ENCODE measurements around the gene M1AP. TPM values are rescaled to one million over a fixed set of nuclear protein-coding genes. Genes with fewer than 3 reads are reported as not detected.

M1AP gene
- total RNA-seq, 1 experiment from 2014 or later, result 7.6 TPM

DNA sequence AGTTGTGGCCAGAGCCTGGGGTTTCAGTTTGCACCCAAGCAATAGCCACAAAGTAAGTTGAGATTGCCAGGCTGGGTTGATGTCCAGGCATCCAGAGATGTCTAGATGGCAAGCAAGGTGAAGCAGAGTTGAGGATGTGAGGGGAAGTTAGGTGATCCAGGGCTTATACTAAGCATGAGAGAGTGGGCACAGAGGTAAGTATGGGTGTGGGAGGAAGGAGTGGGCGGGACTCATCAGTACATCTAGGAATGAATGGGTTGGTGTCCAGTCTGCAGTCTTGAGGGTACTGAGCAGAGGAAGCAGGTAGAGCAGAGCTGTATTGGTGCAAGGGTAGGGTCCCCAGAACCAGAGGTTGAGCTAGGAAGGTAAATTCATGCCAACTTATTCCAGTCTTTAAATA lies 7.4 kb upstream of the M1AP start:
- Histone ChIP-seq H3K56ac (ENCODE audit: insufficient read length, low read depth, low read length) (no peak overlapping the region), H3K79me2 (ENCODE audit: insufficient read depth, low read length) (no peaks in the 10 kb centered on the region), H2BK120ac (ENCODE audit: low read depth, low read length, poor library complexity, severe bottlenecking) (no peak overlapping the region), H2AFZ (ENCODE audit: low read length) (no peak overlapping the region), H3K23ac (ENCODE audit: insufficient read length, low read depth, low read length) (no peak overlapping the region), H3K9me3 (ENCODE audit: control insufficient read depth, low read depth, low read length) (no peaks in the 10 kb centered on the region), H3T11ph (ENCODE audit: low read length) (no peak overlapping the region), H3K23me2 (ENCODE audit: insufficient read length, low read depth, low read length, poor library complexity, severe bottlenecking) (peaks cover 11% of the 10 kb centered on the region), H2BK12ac (ENCODE audit: insufficient read length, low read depth, low read length) (no peak overlapping the region), H3K4me2 (ENCODE audit: insufficient read depth, insufficient read length, low read length) (no peak overlapping the region), H4K20me1 (ENCODE audit: control insufficient read depth, insufficient read depth, insufficient read length) (no peaks in the 10 kb centered on the region), H4K5ac (ENCODE audit: insufficient read length, low read depth, low read length) (no peak overlapping the region), H2BK20ac (ENCODE audit: low read depth, low read length, poor library complexity, severe bottlenecking) (no peak overlapping the region), H3K14ac (ENCODE audit: insufficient read depth, low read length) (no peak overlapping the region), H3K9ac (ENCODE audit: extremely low read depth, insufficient read length, low read length) (no peak overlapping the region), H3K18ac (ENCODE audit: insufficient read length, low read depth, low read length) (no peak overlapping the region), H3K4me1 (ENCODE audit: insufficient read depth, low read length) (no peaks in the 10 kb centered on the region; the same call in 1 of the 2 replicates), H2BK5ac (ENCODE audit: insufficient read length, low read length) (no peak overlapping the region), H3K4ac (ENCODE audit: low read depth, low read length) (no peak overlapping the region), H2BK15ac (ENCODE audit: low read depth, low read length) (no peak overlapping the region), H3K79me1 (ENCODE audit: insufficient read depth, low read depth, low read length, poor library complexity, severe bottlenecking) (no peaks in the 10 kb centered on the region), H3K27me3 (ENCODE audit: insufficient read depth, low read length) (peaks cover 15% of the 10 kb centered on the region), H3K27ac (ENCODE audit: insufficient read length, low read depth, low read length) (no peak overlapping the region), H4K8ac (replicated peaks; ENCODE audit: insufficient read length, low read depth, low read length) (no peak overlapping the region), H4K91ac (ENCODE audit: insufficient read length, low read depth, low read length) (no peak overlapping the region), H2AK5ac (ENCODE audit: insufficient read length, low read length) (no peak overlapping the region)
- Mint-ChIP-seq H3K27me3 (ENCODE audit: low read depth) (peaks cover 28% of the 10 kb centered on the region), H3K27ac (no peak overlapping the region), H3K36me3 (ENCODE audit: insufficient read depth in 1 of 3, low read depth in 3 of 3) (peaks cover 0 to 5% (median 0%) of the 10 kb centered on the region in 3 experiments; a peak in 2 of 7 replicates), H3K4me1 (peaks cover 5% of the 10 kb centered on the region in 2 experiments), H3K4me3 (peak overlapping the region in 1 of 2 experiments; percentile 54; a peak in 3 of 5 replicates), H3K9me3 (peaks cover 0 to 4% of the 10 kb centered on the region in 2 experiments; a peak in 2 of 5 replicates)
- no peak for TF ChIP-seq CTCF (conservative IDR thresholded peaks at IDR 0.05)
- DNase-seq, result no peak
- no CpG with 5 or more reads among the region's 1 CpG for WGBS (ENCODE audit: extremely low coverage, insufficient read length, low lambda C conversion rate)
